Heart left ventricle (tissue), 16 donors: ENCODE data around the gene SV2B. TPM values are rescaled to one million over a fixed set of nuclear protein-coding genes. Genes with fewer than 3 reads are reported as not detected.

Experiments
- ATAC-seq, 4 donors: fragments of 200-7000 bp; cut with Tn5 transposase; one replicate each; pipeline ENCODE4 v1.9.1; 2020 to 2022; ENCODE audit warnings: moderate library complexity in 4 of 4, mild to moderate bottlenecking in 3 of 4, moderate number of reproducible peaks in 1 of 4
- DNase-seq, 5 donors: peaks; one replicate each; pipeline ENCODE4 v3.0.0-alpha.2; 2020
- H3K27ac ChIP-seq, 12 donors: fragments of 200-600 bp; sonication (generic) in 4 of 12; one replicate each; pipeline versions ENCODE4 v1.5.0 to v1.8.0; 2016 to 2022; ENCODE audit warnings: mild to moderate bottlenecking in 2 of 12
- H3K27me3 ChIP-seq, 9 donors: fragments of 200-600 bp; sonication (generic) in 2 of 9; one replicate each; pipeline versions ENCODE4 v1.5.1 to v1.8.0; 2016 to 2022; ENCODE audit warnings: mild to moderate bottlenecking in 3 of 9
- H3K36me3 ChIP-seq, 9 donors: fragments of 200-600 bp; sonication (generic) in 2 of 9; one replicate each; pipeline versions ENCODE4 v1.5.0 to v1.8.0; 2018 to 2022; ENCODE audit warnings: mild to moderate bottlenecking in 2 of 9
- H3K4me1 ChIP-seq, 12 donors: fragments of 200-600 bp; sonication (generic) in 4 of 12; one replicate each; pipeline versions ENCODE4 v1.5.0 to v1.8.0; 2016 to 2022; ENCODE audit warnings: mild to moderate bottlenecking in 3 of 12
- H3K4me3 ChIP-seq, 12 donors: fragments of 200-600 bp; sonication (generic) in 4 of 12; one replicate each; pipeline versions ENCODE4 v1.5.0 to v1.8.0; 2017 to 2022; ENCODE audit warnings: mild to moderate bottlenecking in 9 of 12, moderate library complexity in 4 of 12
- H3K9me3 ChIP-seq, 12 donors: fragments of 200-600 bp; sonication (generic) in 4 of 12; one replicate each; pipeline versions ENCODE4 v1.5.0 to v1.8.0; 2016 to 2022; ENCODE audit warnings: mild to moderate bottlenecking in 1 of 12
- POLR2A ChIP-seq, 2 donors: fragments of 450-650 bp; IDR thresholded peaks; one replicate each; pipeline ENCODE4 v1.6.1; 2017; ENCODE audit warnings: antibody characterized with exemption in 2 of 2, mild to moderate bottlenecking in 2 of 2, moderate library complexity in 2 of 2
- WGBS, 4 donors: extraction: QIAGEN DNeasy Blood & Tissue Kit in 2 of 4; methylation state at CpG; one replicate each; pipeline versions ENCODE4 v1.1.5 to v1.1.7; 2013 to 2018; 5-methylcytosine and 5-hydroxymethylcytosine counted together
- intact Hi-C, 10 donors: fragments of 100-400 bp; cut with DNase I; formaldehyde crosslinking; loops; one replicate each; pipeline versions ENCODE4 v1.11.1 to v1.14.2; 2022
- polyA plus RNA-seq, 2 donors: library from polyadenylated mRNA; stranded (reverse); fragments of 200-250 nt; gene quantifications; one replicate each; pipeline ENCODE4 v1.2.3, GENCODE V29; 2013
- total RNA-seq, 9 donors: library from RNA; depleted of rRNA in 2 of 9; stranded (reverse); fragments of >200 nt in 2 of 9; fragmentation: NEBNext Ultra II Directional in 3 of 9; extraction: Animal tissue kit (Norgen Biotek cat#: 25700) in 3 of 9; gene quantifications; one replicate each; pipeline versions ENCODE4 v1.1.0 to v1.2.4, GENCODE V29; 2016 to 2023
- TF ChIP-seq, protein P1 (sequence below), 12 donors: fragments of 200-600 bp; sonication (generic) in 4 of 12; IDR thresholded peaks; one replicate each; pipeline versions ENCODE4 v1.5.0 to v1.8.0; 2018 to 2022; ENCODE audit warnings: antibody characterized with exemption in 12 of 12, mild to moderate bottlenecking in 5 of 12
- donor health status: ischemic (EF 13 %, LVEDD 7.1; RV severe dilation, severe dysfunction).
- donor health status: healthy with polysubstance abuse.
- donor health status: DM: no; HTN: yes; CAD: no.
- donor health status: DM: no; HTN: no; CAD: no.
- donor health status: ischemic (EF 25% LVEDD 6.9; RV normal size, moderate dysfunction).
- donor health status: ischemic (EF 25% LVEDD 5.7; RV mildly dilated, moderate dysfunction).
- donor health status: healthy.
- donor health status: DM: yes; HTN: yes; CAD: no.
- donor health status: ischemic (EF 35%, LVEDD 5.7; RV mildly dilated, moderate dysfunction).
- donor health status: nonischemic (EF 11% LVEDD 7.7; RV severe dilation, severe dysfunction).
- donor health status: DM: yes; HTN: yes; CAD: no.
- donor health status: PGD.
- donor health status: ischemic (EF 29% LVEDD 5.4; RV normal size, mild dysfunction).
- donor health status: nonischemic (EF 23%, LVEDD 6.1; RV moderate dilation, normal function).

SV2B gene
- total and polyA plus RNA-seq, 11 donors: 0.42 to 23.5 (median 1.9) TPM

DNA sequence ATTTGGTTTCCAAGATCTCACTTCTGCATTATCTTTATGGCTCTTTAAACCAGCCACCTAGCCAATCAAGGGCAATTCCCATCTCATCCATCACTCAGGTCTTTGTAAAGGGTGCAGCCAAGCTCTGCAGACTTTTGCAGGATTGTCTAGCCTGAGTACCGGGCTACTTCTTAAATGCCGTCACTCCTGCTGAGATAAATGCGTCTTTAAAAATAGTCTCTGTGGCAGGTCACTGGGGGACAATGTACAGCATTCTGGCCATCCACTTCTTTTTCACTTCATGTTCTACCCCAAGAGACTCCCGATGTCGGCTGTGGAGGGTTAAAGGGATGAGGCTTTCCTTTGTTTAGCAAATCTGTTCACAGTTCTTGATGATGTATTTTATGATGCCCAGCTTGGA lies 194.7 kb downstream of the SV2B start:
- intact Hi-C loops: no loop called here
- 39 to 55% (median 45%) methylated on average over 5 of the region's 5 CpGs for WGBS, 4 donors

DNA sequence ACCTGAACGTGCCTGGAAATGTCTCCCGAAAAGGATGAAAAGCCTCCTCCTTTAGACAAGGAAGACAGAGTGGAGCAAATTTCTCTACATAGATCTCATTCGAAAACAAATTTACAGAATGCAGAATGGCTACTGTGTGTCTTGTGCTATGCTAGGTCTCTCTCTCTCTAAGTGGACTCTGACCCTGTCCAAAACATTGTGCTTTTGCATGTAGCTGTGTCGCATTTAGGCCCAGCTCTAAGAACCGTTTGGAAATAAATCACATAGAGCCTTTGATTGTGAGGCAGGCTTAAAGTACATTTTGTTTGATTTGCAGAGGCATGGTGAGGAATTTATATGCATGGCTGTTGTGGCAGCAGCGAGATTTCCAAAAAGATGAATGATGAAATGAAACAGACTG lies 198.0 kb downstream of the SV2B start:
- ATAC-seq: no peak
- TF ChIP-seq POLR2A (IDR thresholded peaks at IDR 0.05): no peak
- TF ChIP-seq, protein P1, sequence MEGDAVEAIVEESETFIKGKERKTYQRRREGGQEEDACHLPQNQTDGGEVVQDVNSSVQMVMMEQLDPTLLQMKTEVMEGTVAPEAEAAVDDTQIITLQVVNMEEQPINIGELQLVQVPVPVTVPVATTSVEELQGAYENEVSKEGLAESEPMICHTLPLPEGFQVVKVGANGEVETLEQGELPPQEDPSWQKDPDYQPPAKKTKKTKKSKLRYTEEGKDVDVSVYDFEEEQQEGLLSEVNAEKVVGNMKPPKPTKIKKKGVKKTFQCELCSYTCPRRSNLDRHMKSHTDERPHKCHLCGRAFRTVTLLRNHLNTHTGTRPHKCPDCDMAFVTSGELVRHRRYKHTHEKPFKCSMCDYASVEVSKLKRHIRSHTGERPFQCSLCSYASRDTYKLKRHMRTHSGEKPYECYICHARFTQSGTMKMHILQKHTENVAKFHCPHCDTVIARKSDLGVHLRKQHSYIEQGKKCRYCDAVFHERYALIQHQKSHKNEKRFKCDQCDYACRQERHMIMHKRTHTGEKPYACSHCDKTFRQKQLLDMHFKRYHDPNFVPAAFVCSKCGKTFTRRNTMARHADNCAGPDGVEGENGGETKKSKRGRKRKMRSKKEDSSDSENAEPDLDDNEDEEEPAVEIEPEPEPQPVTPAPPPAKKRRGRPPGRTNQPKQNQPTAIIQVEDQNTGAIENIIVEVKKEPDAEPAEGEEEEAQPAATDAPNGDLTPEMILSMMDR (IDR thresholded peaks at IDR 0.05): no peak
- H3K4me3 ChIP-seq: no peak overlapping the region
- DNase-seq: no peak
- H3K27ac ChIP-seq: no peak overlapping the region
- 91 to 93% (median 92%) methylated on average over 6 of the region's 6 CpGs for WGBS, 4 donors
- intact Hi-C loops: no loop called here
- no peaks in the 10 kb centered on the region for H3K9me3 ChIP-seq
- peaks cover 0 to 7% (median 2%) of the 10 kb centered on the region in 12 donors for H3K4me1 ChIP-seq
- no peaks in the 10 kb centered on the region for H3K27me3 ChIP-seq
- H3K36me3 ChIP-seq: no peaks in the 10 kb centered on the region

More for the DNA sequence above, 194.7 kb downstream of the SV2B start:
- Histone ChIP-seq H3K36me3 (no peaks in the 10 kb centered on the region), H3K4me1 (no peaks in the 10 kb centered on the region), H3K9me3 (no peaks in the 10 kb centered on the region), H3K4me3 (no peak overlapping the region), H3K27ac (no peak overlapping the region), H3K27me3 (no peaks in the 10 kb centered on the region)
- DNase-seq: no peak
- TF ChIP-seq POLR2A (IDR thresholded peaks at IDR 0.05): no peak
- TF ChIP-seq, protein P1 (IDR thresholded peaks at IDR 0.05): no peak
- peak in 2 of 4 donors; percentile 70 to 76 for ATAC-seq

DNA sequence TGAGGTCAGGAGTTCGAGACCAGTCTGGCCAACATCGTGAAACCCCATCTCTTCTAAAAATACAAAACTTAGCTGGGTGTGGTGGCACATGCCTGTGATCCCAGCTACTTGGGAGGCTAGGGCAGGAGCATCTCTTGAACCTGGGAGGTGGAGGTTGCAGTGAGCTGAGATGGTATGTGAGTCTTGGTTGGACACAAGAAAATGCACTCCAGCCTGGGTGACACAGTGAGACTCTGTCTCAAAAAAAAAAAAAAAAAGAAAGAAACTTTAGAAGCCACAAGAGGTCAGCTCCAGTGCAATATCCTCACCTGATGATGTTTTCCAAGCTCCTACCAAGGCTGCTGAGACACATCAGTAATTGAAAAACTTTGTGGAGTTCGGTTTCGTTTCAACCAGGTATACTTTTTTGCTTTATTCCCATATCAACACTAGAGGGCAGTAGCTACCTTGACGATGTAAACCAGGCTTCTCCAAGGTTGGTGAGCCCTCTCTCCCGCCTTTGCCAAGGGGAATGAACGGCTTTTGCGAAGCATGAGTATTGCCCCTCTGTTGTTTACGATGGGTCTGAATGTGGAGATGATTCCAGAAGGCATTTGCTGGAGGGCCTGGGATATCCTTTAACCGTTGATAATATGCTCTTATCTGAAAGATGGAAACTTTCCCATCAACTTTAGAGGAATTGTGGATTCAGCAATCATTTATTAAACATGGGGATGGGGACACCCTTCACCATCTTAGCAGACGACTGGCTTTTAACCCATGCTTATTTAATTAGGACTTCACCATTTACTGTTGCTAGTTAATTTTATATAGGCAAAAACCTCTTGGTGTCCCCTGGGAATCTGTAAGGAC lies 202.8 kb downstream of the SV2B start:
- Histone ChIP-seq H3K36me3 (no peaks in the 10 kb centered on the region), H3K27ac (no peak overlapping the region), H3K9me3 (no peaks in the 10 kb centered on the region), H3K4me1 (peaks cover 0 to 27% (median 9%) of the 10 kb centered on the region in 12 donors), H3K4me3 (no peak overlapping the region), H3K27me3 (peaks cover 0 to 9% (median 0%) of the 10 kb centered on the region in 9 donors)
- ATAC-seq (peak; percentile 67 to 89 (median 82)), DNase-seq (peak in 4 of 5 donors; percentile 32 to 50 (median 38))
- 19 to 23% (median 20%) methylated on average over 11 of the region's 11 CpGs for WGBS, 4 donors
- no peak for TF ChIP-seq POLR2A (IDR thresholded peaks at IDR 0.05)
- TF ChIP-seq, protein P1 (IDR thresholded peaks at IDR 0.05): peak; percentile 64 to 84 (median 74)
- intact Hi-C loops: loop anchor here (1.0 to 10.0 kb wide), 19 partner anchors 218 to 1412 kb away; partner anchors contain the start of gene SLCO3A1 (in 10 of the 10)

GRCh38 chr15:91304210-91304609 lies 204.2 kb downstream of the SV2B start:
- no peak overlapping the region for H3K27ac ChIP-seq
- H3K36me3 ChIP-seq: no peaks in the 10 kb centered on the region
- ATAC-seq: no peak
- no peaks in the 10 kb centered on the region for H3K9me3 ChIP-seq
- TF ChIP-seq, protein P1 (IDR thresholded peaks at IDR 0.05): no peak
- TF ChIP-seq POLR2A (IDR thresholded peaks at IDR 0.05): no peak
- peaks cover 0 to 9% (median 0%) of the 10 kb centered on the region in 9 donors for H3K27me3 ChIP-seq
- no peak for DNase-seq
- H3K4me1 ChIP-seq: peaks cover 0 to 27% (median 9%) of the 10 kb centered on the region in 12 donors
- no peak overlapping the region for H3K4me3 ChIP-seq
- WGBS, 4 donors: 83 to 90% (median 85%) methylated on average over 2 of the region's 2 CpGs
- intact Hi-C loops: loop anchor here in 9 of 10 donors (2.0 to 10.0 kb wide), 14 partner anchors 218 to 1411 kb away; partner anchors contain the start of gene SLCO3A1 (in 5 of the 9)
